Endothelial cell of hepatic sinusoid (primary cell): ENCODE measurements around the gene CEACAM1.
"Not testable (repeated sequence)": the region's sequence is repeated elsewhere in the genome, so short reads cannot be mapped to it uniquely, and the experiment has no call there.

Source experiments
- in situ Hi-C: cut with HindIII; loops from 2 replicates; pipeline ENCODE4 v1.10.0; 2017; ENCODE audit warnings: low sequenced_read_pairs

CEACAM1 gene

DNA sequence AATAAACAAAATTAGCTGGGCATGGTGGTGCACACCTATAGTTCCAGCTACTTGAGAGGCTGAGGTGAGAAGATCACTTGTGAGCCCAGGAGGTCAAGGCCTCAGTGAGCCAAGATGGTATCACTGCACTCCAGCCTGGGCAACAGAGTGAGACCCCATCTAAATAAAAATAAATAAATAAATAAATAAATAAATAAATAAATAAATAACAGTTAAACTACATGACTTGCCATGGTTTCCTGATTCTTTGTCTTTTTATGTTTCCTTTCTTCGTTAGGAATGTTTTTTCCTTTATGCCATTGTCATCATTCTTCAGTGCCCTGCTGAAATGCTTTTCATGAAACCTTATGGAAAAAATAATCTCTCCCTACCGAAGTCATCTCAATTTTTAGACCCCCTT is 50.3 kb downstream of the CEACAM1 start:
- in situ Hi-C loops: no loop called here

DNA sequence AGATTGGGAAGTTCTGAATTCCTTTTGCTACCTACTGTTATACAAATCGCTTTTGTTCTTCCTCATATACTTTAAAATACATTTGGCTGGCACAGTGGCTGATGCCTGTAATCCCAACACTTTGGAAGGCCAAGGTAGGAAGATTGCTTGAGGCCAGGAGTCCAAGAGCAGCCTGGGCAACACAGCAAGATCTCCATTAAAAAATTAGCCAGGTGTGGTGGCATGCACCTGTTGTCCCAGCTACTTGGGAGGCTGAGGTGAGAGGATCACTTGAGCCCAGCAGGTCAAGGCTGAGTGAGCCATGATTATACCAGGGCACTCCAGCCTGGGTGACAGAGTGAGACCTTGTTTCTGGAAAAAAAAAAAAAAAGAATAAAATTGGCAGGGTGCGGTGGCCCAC is 51.2 kb downstream of the CEACAM1 start:
- in situ Hi-C loops: no loop called here

DNA sequence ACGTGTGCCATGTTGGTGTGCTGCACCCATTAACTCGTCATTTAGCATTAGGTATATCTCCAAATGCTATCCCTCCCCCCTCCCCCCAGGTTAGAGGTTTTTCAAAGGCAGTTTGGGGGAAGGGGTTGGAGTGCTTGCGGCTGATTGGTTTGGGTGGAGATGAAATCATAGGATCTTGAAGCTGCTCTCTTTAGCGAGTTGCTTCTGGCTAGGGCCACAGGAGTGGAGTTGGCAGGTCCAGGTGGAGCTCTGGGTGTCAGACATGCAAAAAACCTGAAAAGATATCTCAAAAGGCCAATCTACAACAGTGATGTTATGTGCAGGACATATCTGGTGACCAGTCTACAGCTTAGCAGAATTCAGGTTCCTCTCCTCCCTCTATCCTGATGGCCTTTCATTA is 52.9 kb downstream of the CEACAM1 start:
- in situ Hi-C loops: no loop called here

DNA sequence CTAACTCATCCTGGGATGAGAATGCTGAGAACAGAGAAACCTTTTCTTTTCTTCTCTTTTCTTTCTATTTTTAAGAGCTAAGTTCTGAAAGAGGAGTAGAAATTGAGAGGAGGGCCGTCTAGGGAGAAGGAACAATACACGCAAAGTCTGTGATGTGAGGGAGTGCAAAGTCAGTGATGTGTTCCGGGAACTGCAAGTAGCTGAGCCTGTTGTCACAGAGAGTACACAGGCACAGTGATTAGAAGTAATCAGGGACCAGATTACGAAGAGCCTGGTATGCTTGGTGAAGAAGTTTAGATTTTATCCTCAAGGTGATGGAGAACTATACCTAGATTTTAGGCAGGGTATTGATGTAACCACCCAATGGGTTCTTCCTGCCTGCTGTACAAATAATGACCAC is 53.5 kb downstream of the CEACAM1 start:
- in situ Hi-C loops: no loop called here

DNA sequence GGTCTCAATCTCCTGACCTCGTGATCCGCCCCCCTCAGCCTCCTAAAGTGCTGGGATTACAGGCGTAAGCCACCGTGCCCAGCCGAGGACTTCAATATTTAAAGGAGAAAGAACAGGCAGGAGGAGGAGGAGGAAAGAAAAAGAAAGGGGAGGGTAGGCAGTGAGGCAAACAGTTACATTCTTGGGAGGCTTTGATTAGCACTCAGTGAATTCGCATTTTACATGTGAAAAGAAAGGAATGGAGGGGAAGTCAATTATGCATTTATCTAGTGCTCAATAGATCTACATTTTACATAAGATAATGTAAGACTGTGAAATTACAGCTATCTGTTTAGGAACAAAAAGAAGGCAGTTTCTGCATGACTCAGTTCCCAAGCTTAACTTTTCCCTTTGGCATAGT is 54.6 kb downstream of the CEACAM1 start:
- in situ Hi-C loops: no loop called here

DNA sequence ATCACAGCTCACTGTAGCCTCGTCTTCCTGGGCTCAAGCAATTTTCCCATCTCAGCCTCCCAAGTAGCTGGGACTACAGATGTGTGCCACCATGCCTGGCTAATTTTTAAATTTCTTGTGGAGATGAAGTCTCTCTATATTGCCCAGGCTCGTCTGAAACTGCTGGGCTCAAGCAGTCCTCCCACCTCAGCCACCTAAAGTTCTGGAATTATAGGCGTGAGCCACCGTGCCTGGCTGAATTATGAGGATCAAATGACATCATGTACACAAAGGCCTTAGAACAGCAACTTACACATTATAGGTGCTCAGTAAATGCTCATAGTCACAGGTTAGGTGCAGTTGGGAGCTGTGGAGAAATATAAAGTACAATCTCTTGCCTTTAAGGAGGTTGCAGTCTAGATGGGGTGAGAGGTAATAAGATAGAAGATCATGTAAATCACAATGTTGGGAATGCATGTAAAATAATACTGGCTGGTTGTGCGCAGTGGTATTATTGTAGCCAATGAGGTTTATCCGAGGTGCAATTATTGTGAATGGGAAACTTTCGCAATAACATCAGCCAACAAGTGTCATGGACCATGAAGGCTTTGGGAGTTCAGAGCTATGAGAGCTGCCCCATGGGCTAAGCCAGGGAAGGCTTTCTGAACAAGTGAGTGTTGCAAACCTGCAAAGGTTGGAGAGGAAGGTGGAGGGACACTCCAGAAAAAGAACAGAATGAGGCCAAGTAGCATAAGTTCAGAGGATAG is 55.7 kb downstream of the CEACAM1 start:
- in situ Hi-C loops: no loop called here

DNA sequence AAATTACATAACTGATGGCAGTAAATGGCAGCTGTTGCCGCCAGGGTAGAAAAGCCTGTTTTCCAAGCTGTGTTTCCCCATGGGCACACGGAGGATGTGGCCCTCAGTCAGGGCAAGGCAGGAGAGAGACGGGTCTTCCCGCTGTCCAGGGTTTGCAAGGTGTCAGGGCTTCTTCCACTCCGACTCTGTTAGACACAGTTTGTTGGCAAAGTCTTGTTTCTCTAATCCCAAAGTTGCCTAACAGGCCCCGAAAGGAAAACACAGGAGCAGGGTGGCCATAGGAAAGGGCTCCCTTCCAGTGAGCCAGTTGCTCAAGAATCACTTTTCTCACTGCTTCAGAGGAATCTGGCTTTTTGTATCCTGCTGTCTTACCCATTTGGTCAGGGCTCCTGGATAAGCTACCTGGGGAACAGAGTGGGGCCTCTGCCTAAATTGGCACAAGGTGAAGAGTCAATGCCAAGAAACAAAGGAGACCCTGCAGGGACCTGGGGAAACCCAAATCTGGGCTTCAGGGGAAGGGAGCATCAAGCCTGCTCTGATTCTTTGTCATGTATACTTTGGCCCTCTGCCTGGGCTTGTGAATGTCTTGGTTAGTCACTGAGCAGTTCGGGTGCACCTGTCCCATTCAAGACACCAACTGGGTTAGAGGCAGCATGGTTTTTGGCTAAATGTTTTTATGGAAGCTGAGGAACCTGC is 56.6 kb downstream of the CEACAM1 start:
- in situ Hi-C loops: no loop called here

DNA sequence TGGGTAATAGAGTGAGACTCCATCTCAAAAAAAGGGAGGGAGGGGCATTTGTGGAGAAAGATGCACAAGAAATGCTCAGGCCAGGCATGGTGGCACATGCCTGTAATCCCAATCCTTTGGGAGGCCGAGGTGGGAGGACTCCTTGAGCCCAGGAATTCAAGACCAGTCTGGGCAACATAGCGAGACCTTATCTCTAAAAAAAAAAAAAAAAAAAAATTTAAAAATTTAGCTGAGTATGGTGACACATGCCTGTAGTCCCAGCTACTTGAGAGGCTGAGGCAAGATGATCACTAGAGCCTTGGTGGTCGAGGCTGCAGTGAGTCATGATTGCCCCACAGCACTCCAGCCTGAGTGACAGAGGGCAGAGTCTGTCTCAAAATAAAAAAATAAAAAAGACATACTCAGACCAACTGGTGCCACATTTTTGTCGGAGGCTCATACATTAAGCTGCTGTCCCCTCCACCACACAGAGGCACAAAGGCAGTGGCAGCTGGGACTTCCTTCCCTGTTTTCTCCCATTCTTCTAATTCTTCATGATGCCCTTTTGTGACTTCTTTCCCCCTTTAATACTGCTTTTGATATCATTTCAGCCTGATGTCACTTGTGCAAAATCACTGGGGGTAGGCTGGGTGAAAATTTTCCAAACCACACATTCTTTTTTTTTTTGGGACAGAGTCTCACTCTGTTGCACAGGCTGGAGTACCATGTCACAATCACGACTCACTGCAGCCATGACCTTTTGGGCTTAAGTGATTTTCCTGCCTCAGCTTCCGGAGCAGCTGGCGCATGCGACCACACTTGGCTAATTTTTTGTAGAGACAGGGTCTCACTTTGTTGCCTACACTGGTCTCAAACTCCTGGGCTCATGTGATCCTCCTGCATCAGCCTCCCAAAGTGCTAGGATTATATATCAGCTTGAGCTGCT is 58.7 kb downstream of the CEACAM1 start:
- in situ Hi-C loops: no loop called here

DNA sequence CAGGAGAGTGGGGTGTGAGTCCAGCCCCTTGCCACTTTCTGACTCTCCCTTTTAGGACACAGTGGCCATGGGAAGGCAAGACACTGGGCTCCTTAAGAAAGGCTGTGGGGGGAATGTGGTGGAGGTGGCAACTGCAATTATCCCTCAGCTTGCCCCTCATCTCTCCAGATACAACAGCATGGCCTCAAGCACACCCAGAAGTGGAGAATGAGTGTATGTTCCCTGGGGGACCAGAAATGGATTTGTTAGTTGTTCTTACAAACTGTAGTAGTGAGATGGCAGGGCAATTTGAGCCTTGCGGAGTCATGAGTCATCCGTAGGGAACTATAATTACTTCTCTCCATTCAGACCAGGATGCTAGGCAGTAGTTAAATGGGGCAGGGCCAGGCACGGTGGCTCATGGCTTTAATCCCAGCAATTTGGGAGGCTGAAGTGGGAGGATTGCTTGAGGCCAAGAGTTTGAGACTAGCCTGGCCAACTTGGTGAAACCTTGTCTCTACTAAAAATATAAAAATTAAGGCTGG is 59.9 kb downstream of the CEACAM1 start:
- in situ Hi-C loops: no loop called here

DNA sequence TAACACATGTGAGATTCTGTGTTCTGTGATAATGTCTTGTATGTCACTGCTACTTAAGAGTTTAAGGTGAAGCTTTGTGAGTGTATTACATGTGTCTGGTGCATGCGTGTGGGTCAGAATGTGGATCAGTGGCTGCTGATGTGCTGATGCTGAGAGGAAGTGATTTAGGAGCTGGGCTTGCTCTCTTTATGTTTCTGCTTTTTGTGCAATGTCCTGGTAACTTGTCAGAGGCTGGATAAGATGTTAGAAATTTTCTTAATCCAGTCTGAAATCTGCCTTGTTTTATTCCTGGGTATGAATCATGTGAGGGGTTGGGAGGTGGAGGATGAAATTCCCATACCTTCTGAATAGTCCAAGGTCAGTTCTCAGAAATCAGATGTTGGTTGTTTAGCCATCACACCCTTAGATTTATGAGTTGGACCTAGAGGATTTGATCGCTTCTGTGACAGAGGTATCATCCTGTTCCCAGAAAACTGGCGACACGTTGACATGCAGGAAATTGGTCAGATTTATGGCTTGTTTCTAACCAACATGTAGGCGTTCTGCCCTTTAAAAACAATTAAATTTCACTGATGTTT is 61.0 kb downstream of the CEACAM1 start:
- in situ Hi-C loops: no loop called here

DNA sequence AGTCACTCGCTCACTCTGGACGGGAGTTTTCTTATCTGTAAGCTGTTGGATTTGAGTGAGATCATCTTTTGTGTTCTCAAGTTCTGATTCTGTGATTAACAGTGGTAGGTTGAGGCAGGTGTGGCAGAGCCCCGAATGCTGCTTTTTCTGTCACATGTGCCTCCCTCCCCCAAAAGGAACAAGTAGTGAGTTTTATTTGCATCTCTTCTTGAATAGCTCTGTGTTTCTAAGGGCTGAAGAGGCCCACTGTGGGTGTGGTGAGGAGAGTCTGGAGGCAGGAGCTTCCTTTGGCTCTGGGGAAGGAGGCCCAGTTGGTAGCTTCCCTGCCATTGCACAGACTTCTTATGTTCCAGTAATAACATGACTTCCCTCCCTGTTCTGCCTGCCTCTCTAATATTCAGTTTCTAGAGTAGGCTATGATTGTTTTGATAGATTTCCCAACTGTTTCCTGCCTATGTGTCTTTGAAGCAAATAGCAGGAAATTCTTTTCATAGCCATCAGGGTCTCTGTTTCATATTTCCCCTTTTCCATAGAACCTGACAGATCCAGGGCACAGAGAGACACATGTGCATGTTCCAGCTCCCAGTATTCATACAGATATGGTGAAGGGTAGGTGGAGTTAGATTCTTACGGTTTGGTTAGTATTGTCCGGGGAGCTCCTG is 61.6 kb downstream of the CEACAM1 start:
- in situ Hi-C loops: no loop called here

DNA sequence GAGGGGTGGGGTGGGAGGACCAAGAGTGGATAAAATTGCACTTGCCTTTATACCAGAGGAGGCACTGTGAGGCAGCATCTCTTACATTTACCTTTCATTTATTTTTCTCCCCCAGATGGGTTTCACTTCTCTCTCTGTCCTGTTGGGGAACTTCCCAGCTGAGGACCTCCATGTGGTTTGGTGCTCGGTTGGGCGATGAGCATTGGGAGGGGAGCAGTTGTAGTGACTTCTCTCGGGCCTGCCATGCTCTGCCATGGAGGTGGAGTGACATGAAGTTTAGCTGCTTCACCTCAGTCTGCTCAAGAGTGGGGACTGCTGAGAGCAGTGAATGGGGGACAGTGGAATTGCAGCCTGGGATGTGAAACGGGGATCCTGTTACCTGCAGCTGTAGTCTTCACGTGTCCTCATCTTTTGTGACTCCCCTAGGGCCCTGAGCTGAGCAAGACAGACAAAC is 62.4 kb downstream of the CEACAM1 start:
- in situ Hi-C loops: no loop called here

DNA sequence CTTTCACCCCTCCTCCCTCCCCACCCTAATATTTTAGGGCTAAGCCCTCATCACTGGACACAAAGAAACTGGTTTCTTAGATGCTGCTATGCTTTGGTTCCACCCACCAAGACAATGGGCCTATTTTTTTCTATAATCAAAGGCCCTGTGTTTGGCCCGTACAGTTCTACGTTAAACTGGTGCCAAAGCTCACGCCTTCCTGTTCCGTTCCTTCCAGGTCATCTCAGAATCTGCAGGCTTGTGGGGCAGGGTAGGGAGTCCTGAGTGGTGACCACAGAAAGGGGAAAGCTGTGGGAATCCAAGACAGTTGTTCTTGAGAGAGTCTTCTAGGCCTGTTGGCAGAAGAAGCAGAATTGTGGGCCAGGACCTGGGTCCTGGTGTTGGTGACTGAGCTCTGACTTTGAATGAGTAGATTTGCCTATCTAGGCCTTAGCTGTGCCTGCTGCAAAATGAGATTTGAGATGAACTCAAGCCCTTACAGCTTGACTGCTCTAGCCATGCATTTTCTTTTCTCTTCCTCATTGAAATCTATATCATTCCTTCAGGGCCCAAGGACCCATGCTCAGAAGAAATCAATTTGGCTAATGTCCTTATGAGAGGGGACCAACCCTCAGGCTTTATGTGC is 66.5 kb downstream of the CEACAM1 start:
- in situ Hi-C loops: no loop called here

DNA sequence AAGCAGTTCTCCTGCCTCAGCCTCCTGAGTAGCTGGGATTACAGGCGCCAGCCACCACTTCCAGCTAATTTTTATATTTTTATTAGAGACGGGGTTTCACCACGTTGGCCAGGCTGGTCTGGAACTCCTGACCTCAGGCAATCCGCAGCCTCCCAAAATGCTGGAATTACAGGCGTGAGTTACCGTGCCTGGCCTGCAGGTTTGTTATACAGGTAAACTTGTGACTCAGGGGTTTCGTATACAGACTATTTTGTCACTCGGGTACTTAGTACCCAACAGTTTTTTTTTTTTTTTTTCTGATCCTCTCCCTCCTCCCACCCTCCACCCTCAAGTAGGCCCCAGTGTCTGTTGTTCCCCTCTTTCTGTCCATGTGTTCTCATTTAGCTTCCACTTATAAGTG is 67.0 kb downstream of the CEACAM1 start:
- in situ Hi-C loops: not testable (repeated sequence)

DNA sequence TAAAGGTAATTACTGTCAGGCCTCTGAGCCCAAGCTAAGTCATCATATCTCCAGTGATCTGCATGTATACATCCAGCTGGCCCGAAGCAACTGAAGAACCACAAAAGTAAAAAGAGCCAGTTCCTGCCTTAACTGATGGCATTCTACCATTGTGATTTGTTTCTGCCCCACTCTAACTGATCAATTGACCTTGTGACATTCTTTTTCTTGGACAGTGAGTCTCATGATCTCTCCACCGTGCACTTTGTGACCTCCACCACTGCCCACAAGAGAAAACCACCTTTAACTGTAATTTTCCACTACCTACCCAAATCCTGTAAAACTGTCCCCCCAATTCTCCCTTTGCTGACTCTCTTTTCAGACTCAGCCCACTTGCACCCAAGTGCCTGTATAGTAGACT is 68.4 kb downstream of the CEACAM1 start:
- in situ Hi-C loops: no loop called here
